Activated naive CD4-positive, alpha-beta T cell treated with anti-CD3 and anti-CD28 coated beads for 36 hours (primary cell): Measurements from ENCODE around the gene ISL2. TPM values are rescaled to one million over a fixed set of nuclear protein-coding genes. Genes with fewer than 3 reads are reported as not detected.

Source experiments
- CTCF ChIA-PET: fragments of 350-600 bp; sonication (Branson Sonifier 250); formaldehyde crosslinking; loops from one replicate; lab custom pipeline; 2021; ENCODE audit warnings: antibody characterized with exemption; lab: Charles Lee
- DNase-seq: peaks from one replicate; pipeline ENCODE4 v3.0.0-alpha.2; 2020
- H3K27ac Mint-ChIP-seq: one replicate; pipeline ENCODE4 v1.8.0; 2021; ENCODE audit warnings: mild to moderate bottlenecking, mixed read lengths
- H3K27me3 Mint-ChIP-seq: one replicate; pipeline ENCODE4 v1.8.0; 2021; ENCODE audit warnings: low read depth, mixed read lengths
- H3K36me3 Mint-ChIP-seq: one replicate; pipeline ENCODE4 v1.8.0; 2021; ENCODE audit warnings: low read depth, mixed read lengths
- H3K4me1 Mint-ChIP-seq: one replicate; pipeline ENCODE4 v1.8.0; 2021; ENCODE audit warnings: low read depth, mixed read lengths
- H3K4me3 Mint-ChIP-seq: one replicate; pipeline ENCODE4 v1.8.0; 2021; ENCODE audit warnings: mild to moderate bottlenecking, moderate library complexity, mixed read lengths
- H3K9me3 Mint-ChIP-seq: one replicate; pipeline ENCODE4 v1.8.0; 2021; ENCODE audit warnings: mixed read lengths
- intact Hi-C: fragments of 100-400 bp; cut with micrococcal nuclease; formaldehyde crosslinking; loops from one replicate; pipeline ENCODE4 v1.15.1; 2023
- total RNA-seq, 2 experiments: library from RNA; stranded (reverse); gene quantifications; one replicate each; pipeline ENCODE4 v1.2.3, GENCODE V29; 2021

Gene ISL2
- total RNA-seq, 2 experiments from 2014 or later = not detected

DNA sequence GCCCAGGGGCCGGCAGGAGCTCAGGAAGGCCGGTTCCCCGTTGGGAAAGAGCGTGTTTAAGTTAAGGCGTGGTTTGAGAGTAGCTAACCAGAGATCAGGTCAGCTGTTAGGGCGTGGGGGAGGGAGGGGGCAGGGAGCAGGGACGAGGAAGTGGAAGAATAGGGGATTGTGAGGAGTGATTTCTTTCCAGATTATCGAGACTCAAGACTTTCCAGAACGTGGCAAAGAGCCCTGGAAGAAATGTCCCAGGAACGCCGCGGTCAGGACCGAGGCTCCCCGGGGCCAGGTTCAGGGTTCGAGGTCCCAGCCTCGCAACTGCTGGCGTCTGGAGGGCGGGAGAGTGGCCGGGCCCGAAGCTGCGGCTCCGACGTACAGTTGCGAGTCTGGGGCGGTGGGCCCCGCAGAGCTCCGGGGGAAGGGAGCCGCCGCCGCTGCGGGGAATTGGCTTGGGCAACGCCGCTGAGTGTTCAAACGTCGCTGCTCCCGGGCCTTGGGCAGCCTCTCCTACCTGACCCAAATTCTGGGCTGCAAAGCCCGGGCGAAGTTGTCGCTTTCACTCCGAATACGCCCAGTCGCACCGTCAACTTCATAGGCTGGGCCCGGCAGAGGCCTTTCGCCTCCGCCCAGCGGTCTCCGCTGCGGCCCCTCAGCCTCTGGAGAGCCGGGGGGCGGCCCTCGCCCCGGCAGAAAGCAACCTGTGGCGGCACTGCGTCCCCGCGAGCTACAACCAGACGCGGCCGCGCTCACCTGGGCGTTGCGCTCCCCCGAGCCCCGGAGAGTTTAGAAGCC is 9.5 kb downstream of the ISL2 start:
- DNase-seq = no peak
- Mint-ChIP-seq H3K27me3 (peaks cover 56% of the 10 kb centered on the region), H3K4me1 (peaks cover 18% of the 10 kb centered on the region), H3K27ac (no peak overlapping the region), H3K36me3 (peaks cover 9% of the 10 kb centered on the region), H3K4me3 (peak overlapping the region; percentile 41), H3K9me3 (no peaks in the 10 kb centered on the region)
- intact Hi-C loops = no loop called here
- CTCF ChIA-PET = interaction anchor here (0.6 to 1.4 kb wide), 4 partner anchors 10 to 596 kb away, joined by 3 to 5 read pairs (median 4); no protein-coding TSS in a partner anchor

DNA sequence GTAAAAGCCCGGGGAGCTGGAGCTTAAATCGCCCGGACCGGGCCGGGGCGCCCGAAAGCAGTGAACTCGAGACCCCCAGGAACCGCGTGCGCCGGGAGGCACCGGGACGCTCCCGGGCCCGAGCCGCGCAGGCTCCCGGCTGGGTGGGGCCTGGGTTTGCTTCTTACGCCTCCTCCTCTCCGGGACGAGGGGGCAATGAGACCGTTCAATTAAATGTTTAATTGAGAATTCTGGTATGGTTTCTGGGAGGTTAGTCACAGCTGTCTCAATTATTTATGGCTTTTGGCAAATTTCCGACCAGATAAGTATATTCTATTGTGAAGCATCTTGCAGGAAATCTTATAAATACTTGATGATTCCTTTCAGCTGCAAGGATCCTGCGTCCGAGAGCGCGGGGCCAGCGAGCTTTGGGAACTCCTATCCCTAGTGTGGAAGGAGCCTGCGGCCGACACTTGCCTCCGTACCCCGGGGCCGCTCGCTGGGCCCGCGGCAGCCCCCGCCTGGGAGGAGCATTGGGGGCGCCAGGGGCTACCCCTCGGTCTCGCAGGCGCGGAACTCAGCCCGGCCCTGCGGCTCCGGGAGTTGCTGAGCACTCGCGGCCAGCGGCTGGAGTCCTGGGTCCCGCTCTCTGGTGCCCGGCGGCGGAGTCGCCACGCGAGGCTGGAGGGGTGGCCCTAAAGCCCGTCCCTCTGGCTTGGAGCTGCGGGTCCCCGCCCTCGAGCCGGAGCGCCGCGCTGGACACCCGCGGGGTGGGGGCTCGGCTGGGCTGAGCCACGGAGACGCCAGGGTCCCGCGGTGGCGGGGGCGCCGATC is 10.3 kb downstream of the ISL2 start:
- peaks cover 13% of the 10 kb centered on the region for H3K4me1 Mint-ChIP-seq
- H3K36me3 Mint-ChIP-seq = peaks cover 11% of the 10 kb centered on the region
- peaks cover 51% of the 10 kb centered on the region for H3K27me3 Mint-ChIP-seq
- intact Hi-C loops = no loop called here
- DNase-seq = no peak
- no peak overlapping the region for H3K27ac Mint-ChIP-seq
- H3K4me3 Mint-ChIP-seq = peak overlapping the region; percentile 21
- CTCF ChIA-PET = interaction anchor here (0.8 to 1.3 kb wide), 2 partner anchors 11 kb away, joined by 4 to 5 read pairs; no protein-coding TSS in a partner anchor
- no peaks in the 10 kb centered on the region for H3K9me3 Mint-ChIP-seq

DNA sequence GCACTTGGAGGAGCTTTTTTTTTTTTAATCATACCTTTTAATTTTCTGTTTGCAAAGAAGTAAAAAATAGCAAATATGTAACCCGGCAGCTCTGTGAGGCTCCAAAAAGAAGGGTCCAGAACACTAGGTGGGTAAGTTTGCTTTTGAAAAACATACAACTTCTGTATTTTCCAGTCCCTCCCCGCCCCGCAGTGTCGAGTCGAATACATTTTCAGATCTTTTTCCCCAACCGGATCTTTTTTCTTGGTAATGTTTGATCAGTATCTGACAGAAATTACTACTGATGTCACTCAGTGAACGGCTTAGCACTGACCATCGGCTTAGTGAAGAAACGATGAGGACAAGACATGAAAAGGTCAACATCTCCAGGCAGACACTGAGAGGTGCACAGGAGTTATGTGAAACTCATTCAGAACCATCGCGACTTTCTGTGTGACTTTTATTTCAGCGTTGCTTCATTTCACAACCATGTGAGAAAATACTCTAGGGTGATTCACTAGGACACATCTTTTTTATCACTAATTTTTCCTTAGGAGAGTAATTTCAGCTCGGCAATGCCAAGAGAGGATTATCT is 11.0 kb downstream of the ISL2 start:
- Mint-ChIP-seq H3K27ac (no peak overlapping the region), H3K27me3 (peaks cover 47% of the 10 kb centered on the region), H3K4me1 (peaks cover 9% of the 10 kb centered on the region), H3K9me3 (no peaks in the 10 kb centered on the region), H3K4me3 (no peak overlapping the region), H3K36me3 (peaks cover 11% of the 10 kb centered on the region)
- no peak for DNase-seq
- CTCF ChIA-PET = interaction anchor here (0.8 kb wide), 1 partner anchor 12 kb away, joined by 5 read pairs; no protein-coding TSS in a partner anchor
- intact Hi-C loops = no loop called here

DNA sequence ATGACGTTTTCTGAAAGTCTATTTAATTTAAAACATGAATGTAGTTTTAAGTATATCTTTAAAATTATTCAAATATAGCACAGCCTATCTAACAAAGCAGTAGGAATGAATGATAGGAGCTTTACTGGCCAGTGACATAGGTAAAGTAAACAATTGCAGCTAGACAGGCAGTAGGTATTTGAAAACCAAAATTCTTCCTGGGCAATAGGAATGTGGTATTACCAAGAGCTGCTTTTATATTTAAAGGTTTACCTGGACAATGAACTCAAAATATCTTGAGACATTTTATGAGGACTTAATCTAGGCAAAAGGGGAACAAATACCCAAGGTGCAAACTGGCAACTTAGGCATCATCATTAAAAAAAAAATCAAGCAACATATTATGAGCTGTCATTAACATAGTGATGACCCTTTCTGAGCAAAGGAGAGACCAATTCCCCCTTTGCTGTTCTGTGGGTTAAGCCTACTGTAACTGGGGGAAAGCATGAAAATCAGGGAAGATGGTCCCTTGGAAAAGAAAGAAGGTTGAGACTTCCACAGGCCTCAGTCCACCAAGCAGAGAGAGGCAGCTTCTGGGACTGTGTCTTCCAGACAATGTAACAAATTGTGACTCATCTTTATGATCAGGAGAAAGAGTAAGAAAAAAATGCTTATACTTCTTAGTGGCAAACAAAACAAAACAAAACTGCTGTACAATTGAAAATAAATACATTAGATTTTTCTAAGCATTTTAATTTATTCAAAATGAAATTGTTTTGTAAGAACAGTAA is 12.9 kb downstream of the ISL2 start:
- H3K9me3 Mint-ChIP-seq = no peaks in the 10 kb centered on the region
- CTCF ChIA-PET = interaction anchor here (0.6 kb wide), 1 partner anchor 350 kb away, joined by 4 read pairs; no protein-coding TSS in a partner anchor
- no peak for DNase-seq
- H3K27me3 Mint-ChIP-seq = peaks cover 31% of the 10 kb centered on the region
- H3K36me3 Mint-ChIP-seq = peaks cover 11% of the 10 kb centered on the region
- no peak overlapping the region for H3K27ac Mint-ChIP-seq
- H3K4me3 Mint-ChIP-seq = no peak overlapping the region
- peaks cover 7% of the 10 kb centered on the region for H3K4me1 Mint-ChIP-seq
- intact Hi-C loops = no loop called here

DNA sequence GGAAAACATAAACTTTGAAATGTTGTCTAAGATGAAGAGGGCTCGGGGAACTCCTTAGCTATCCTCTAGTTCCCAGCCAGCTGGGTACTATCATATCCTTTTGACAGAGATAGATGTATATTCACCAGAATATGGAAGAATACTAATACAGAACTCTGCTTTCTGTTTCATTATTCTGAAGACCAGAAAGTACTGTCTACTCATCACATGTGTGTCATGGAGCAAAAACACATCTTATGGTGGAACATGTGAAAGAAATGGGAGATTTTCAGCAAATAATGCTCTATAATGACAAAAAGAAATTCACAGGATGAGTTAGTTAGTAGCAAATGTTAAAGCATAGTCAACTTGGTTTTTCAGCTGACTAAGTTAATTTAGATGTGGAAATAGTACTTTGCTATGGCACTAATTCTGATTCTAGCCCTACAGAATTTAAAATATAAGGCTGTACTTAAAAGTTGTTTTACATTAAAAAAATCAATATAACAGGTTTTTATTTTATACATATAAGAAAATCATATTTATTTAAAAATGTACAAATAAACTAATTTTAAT is 16.5 kb downstream of the ISL2 start:
- Mint-ChIP-seq H3K27me3 (peaks cover 8% of the 10 kb centered on the region), H3K9me3 (no peaks in the 10 kb centered on the region), H3K4me3 (no peak overlapping the region), H3K36me3 (peaks cover 5% of the 10 kb centered on the region), H3K27ac (no peak overlapping the region), H3K4me1 (peaks cover 2% of the 10 kb centered on the region)
- intact Hi-C loops = no loop called here
- no peak for DNase-seq
- CTCF ChIA-PET = no interaction called here

DNA sequence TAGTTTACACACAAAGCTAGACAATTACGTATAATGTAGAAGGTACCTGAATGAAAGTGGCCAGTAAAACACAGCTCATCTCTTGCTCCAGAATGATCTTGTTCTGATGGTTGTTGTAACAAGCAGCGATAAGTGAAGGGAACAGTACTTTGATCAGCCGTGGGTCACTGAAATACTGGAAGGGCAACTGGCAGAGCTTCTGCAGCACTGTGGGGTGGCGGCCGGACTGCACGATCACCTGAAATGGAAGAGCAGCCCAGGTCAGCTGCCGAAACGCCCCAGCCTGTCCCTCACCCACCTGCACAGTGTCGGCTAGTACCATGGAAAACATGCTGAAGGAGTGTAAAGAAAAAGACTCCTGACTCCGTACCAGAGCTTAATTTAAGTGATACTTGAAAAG is 17.3 kb downstream of the ISL2 start:
- Mint-ChIP-seq H3K36me3 (peaks cover 4% of the 10 kb centered on the region), H3K4me3 (no peak overlapping the region), H3K9me3 (no peaks in the 10 kb centered on the region), H3K27ac (no peak overlapping the region), H3K4me1 (peaks cover 2% of the 10 kb centered on the region), H3K27me3 (peaks cover 4% of the 10 kb centered on the region)
- CTCF ChIA-PET = interaction anchor here (0.5 to 0.6 kb wide), 2 partner anchors 197 to 311 kb away, joined by 3 read pairs; no protein-coding TSS in a partner anchor
- no peak for DNase-seq
- intact Hi-C loops = no loop called here

DNA sequence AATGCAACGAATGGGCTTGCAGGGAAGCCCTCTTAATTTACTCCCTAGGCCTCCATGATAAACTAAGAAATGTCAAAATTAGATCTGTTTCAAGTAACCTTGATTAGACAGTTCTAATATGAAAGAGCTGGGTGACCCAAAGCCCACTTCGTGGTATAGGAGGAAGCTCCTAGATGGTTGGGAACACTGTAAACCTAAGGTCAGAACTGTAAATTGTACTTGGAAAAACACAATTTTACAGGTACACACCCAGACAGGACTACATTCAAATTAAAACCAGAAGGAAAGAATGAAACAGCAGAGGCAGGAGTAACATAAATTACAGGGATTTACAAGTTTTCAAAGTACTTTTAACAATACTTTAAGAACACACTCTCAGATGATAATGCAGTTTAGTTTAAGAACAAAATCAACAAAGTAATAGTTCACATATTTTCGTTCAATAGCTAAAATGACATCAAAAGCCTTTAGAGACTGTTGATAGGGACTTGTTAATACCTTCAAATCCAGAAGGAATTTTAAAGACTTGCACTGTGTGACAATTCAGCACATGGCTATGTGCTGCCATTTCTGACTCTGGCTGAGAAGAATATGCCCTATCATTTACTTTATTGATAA is 18.4 kb downstream of the ISL2 start:
- DNase-seq = no peak
- CTCF ChIA-PET = no interaction called here
- no peak overlapping the region for H3K27ac Mint-ChIP-seq
- H3K36me3 Mint-ChIP-seq = peaks cover 4% of the 10 kb centered on the region
- H3K9me3 Mint-ChIP-seq = no peaks in the 10 kb centered on the region
- H3K27me3 Mint-ChIP-seq = no peaks in the 10 kb centered on the region
- peaks cover 2% of the 10 kb centered on the region for H3K4me1 Mint-ChIP-seq
- intact Hi-C loops = no loop called here
- no peak overlapping the region for H3K4me3 Mint-ChIP-seq

DNA sequence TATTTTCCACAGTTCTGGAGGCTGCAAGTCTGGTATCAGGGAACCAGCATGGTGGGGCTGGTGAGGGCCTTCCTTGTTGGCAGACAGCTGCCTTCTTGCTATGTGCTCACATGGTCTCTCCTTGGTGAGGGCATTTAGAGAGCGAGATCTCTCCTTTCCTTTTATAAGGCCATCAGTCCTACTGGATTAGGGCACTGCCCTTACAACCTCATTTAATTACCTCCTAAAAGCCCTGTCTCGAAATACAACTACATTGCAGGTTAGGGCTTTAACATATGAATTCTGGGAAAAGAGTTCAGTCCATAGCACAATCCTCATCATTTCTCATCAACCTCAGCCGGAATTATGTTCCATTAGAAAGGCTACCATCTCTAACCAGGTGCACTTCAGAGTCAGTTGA is 21.9 kb downstream of the ISL2 start:
- Mint-ChIP-seq H3K27ac (no peak overlapping the region), H3K27me3 (no peaks in the 10 kb centered on the region), H3K36me3 (peaks cover 2% of the 10 kb centered on the region), H3K4me3 (no peak overlapping the region), H3K9me3 (no peaks in the 10 kb centered on the region), H3K4me1 (no peaks in the 10 kb centered on the region)
- intact Hi-C loops = no loop called here
- CTCF ChIA-PET = no interaction called here
- DNase-seq = no peak

DNA sequence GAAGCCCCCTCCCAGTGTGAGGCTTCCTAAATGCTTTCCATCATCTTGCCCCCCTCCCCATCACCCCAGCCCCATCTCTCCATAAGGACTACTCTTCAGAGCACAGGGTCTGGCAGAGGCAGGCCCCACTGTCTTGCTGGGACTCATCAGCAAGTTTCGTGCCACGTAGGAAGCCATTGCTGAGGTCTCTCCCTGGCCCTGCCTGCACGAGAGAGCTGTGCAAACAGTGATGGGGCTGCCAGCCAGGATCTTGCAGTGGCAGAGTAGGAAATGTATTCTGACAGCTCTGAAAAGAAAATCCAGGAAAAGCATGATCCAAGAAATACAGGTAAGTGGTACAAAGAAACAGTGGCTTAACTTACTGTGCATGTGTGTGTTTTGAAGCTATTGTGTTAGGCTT is 22.6 kb downstream of the ISL2 start:
- Mint-ChIP-seq H3K27me3 (no peaks in the 10 kb centered on the region), H3K27ac (no peak overlapping the region), H3K36me3 (peaks cover 2% of the 10 kb centered on the region), H3K4me3 (no peak overlapping the region), H3K4me1 (no peaks in the 10 kb centered on the region), H3K9me3 (no peaks in the 10 kb centered on the region)
- intact Hi-C loops = no loop called here
- no peak for DNase-seq
- CTCF ChIA-PET = no interaction called here

DNA sequence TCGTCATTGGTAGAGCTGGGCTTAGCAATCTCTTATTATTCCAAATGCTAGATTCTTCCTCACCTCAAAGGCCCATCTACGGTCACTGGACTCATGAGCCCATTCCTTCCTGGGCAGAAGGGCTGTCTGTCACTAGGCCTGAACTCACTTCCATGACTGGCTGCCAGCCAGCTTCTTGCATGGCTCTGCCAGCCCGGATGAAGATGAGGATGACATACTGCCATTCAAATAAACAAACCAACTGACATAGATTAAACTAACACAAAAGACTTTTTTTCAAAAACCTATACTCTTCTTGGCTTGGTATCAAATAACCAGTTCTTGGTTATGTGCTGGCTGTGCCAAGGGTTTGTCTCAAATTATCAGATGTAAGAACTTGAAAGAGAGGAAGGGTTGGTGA is 23.8 kb downstream of the ISL2 start:
- CTCF ChIA-PET = interaction anchor here (0.6 kb wide), 1 partner anchor 930 kb away, joined by 3 read pairs; no protein-coding TSS in a partner anchor
- H3K27ac Mint-ChIP-seq = no peak overlapping the region
- no peak for DNase-seq
- no peaks in the 10 kb centered on the region for H3K4me1 Mint-ChIP-seq
- H3K36me3 Mint-ChIP-seq = peaks cover 2% of the 10 kb centered on the region
- no peaks in the 10 kb centered on the region for H3K9me3 Mint-ChIP-seq
- H3K4me3 Mint-ChIP-seq = no peak overlapping the region
- intact Hi-C loops = no loop called here
- no peaks in the 10 kb centered on the region for H3K27me3 Mint-ChIP-seq

DNA sequence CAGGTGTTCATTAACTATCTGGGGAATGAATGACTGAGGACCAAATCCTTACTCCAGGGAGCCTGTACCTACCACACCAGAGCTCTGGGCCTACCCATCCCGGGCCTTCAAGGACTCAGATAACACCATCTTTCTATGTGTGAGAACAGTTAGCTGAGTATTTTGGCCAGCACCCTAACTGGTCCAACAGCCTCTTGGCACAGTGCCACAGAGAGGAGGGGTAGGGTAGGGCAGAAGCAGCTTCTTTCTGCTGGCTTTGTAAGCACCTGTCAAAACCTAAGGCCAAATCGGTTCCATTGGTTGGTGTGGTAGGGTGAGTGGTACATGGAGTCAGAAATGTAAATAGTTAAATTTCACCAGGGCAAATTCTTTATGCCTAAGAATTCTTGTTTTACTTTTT is 26.7 kb downstream of the ISL2 start:
- Mint-ChIP-seq H3K27me3 (no peaks in the 10 kb centered on the region), H3K9me3 (no peaks in the 10 kb centered on the region), H3K4me3 (no peak overlapping the region), H3K4me1 (no peaks in the 10 kb centered on the region), H3K36me3 (peaks cover 2% of the 10 kb centered on the region), H3K27ac (no peak overlapping the region)
- CTCF ChIA-PET = no interaction called here
- intact Hi-C loops = no loop called here
- DNase-seq = no peak
